Measurements from ENCODE around the gene AGBL5.
A peak's percentile ranks its signal among the peaks of the same experiment; 100 is the strongest.

Gene AGBL5

GRCh38 chr2:27025861-27026851 is 25.3 kb upstream of the AGBL5 start:
- DNase-seq: no peak
- Histone ChIP-seq H3K4me1 (no peaks in the 10 kb centered on the region), H3K36me3 (peaks cover 21% of the 10 kb centered on the region), H3K9me3 (no peaks in the 10 kb centered on the region), H3K27me3 (no peaks in the 10 kb centered on the region), H3K4me3 (ENCODE audit: low read depth, low read length) (no peak overlapping the region)
- TF ChIP-seq CTCF (IDR thresholded peaks at IDR 0.05; ENCODE audit: low read depth, low read length): no peak

DNA sequence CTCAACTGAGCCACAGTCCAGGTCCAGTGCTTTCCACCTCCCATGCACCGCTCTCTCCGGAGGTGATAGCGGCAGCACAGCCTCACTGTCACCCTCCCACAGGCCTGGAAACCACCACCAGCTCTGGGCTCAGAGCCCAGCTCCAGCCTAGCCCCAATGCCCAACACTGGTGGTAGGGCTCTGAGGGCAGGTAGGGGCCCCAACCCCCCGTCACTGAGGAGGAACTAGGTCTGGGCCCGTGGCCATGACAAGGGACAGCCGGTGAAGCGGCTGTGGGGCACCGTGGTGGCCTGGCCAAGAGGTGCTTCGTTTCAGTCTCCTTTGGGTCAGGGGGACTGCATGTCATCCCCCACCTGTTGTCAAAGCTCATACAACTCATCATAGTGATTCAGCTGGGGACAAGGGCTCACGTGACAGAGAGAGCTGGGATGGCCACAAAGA is 24.2 kb upstream of the AGBL5 start:
- no peak for TF ChIP-seq CTCF (IDR thresholded peaks at IDR 0.05; ENCODE audit: low read depth, low read length)
- Histone ChIP-seq H3K9me3 (no peaks in the 10 kb centered on the region), H3K27me3 (no peaks in the 10 kb centered on the region), H3K36me3 (peaks cover 21% of the 10 kb centered on the region), H3K4me1 (no peaks in the 10 kb centered on the region), H3K4me3 (ENCODE audit: low read depth, low read length) (no peak overlapping the region)
- no peak for DNase-seq

GRCh38 chr2:27029051-27029450 is 22.4 kb upstream of the AGBL5 start:
- Histone ChIP-seq H3K4me3 (ENCODE audit: low read depth, low read length) (no peak overlapping the region), H3K9me3 (no peaks in the 10 kb centered on the region), H3K4me1 (no peaks in the 10 kb centered on the region), H3K36me3 (peaks cover 9% of the 10 kb centered on the region), H3K27me3 (no peaks in the 10 kb centered on the region)
- DNase-seq: no peak
- no peak for TF ChIP-seq CTCF (IDR thresholded peaks at IDR 0.05; ENCODE audit: low read depth, low read length)

DNA sequence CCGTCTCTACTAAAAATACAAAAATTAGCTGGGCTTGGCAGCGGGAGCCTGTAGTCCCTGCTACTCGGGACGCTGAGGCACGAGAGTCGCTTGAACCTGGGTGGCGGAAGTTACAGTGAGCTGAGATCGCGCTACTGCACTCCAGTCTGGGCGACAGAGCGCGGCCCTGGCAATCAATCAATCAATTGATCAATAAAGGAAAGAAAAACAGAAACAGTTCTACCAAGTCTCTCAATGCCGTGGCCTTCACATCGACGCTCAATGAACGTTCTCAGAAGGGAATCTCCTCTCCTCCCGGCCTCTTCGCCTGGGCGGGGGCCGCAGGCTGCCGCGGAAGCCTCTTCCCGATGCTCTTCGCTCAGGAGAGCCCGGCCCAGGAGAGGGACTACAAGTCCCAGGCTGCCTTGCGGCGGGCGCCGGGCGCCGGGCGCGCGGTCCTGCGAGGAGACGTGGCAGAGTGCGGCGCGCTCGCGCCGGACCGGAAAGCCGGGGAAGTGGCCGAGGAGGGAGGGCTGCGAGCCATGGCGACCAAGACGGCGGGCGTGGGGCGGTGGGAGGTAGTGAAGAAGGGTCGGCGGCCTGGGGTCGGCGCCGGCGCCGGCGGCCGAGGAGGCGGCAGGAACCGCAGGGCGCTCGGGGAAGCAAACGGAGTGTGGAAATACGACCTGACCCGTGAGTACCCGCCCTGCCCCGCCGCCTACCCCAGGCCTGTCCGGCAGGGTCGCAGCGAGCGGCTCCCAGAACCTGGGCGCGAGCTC is 18.8 kb upstream of the AGBL5 start, which contains the start of gene TMEM214:
TMEM214 (plus strand) TSS at position 471 of the 758 bp plus-strand sequence; CDS start at position 522, 51 bp downstream.
- Histone ChIP-seq H3K9me3 (no peaks in the 10 kb centered on the region), H3K4me1 (no peaks in the 10 kb centered on the region), H3K36me3 (peaks cover 29% of the 10 kb centered on the region), H3K4me3 (ENCODE audit: low read depth, low read length) (peak within 1 kb of the TSS; percentile 87), H3K27me3 (no peaks in the 10 kb centered on the region)
- peak; percentile 95 for DNase-seq
- no peak for TF ChIP-seq CTCF (IDR thresholded peaks at IDR 0.05; ENCODE audit: low read depth, low read length)

- no peak for DNase-seq
- no peaks in the 10 kb centered on the region for H3K27me3 ChIP-seq
- TF ChIP-seq CTCF (IDR thresholded peaks at IDR 0.05; ENCODE audit: low read depth, low read length): no peak
- H3K36me3 ChIP-seq: peaks cover 35% of the 10 kb centered on the region
- H3K4me1 ChIP-seq: no peaks in the 10 kb centered on the region
- peak overlapping the region; percentile 87 for H3K4me3 ChIP-seq (ENCODE audit: low read depth, low read length)
- H3K9me3 ChIP-seq: no peaks in the 10 kb centered on the region
These were observed 18.1 kb upstream of the AGBL5 start for GRCh38 chr2:27033253-27033852.

Data from BE2C (cell line).